ENCODE measurements around the gene RPL31.
"Not testable (repeated sequence)": the region's sequence is repeated elsewhere in the genome, so short reads cannot be mapped to it uniquely, and the experiment has no call there.

The RPL31 gene

DNA sequence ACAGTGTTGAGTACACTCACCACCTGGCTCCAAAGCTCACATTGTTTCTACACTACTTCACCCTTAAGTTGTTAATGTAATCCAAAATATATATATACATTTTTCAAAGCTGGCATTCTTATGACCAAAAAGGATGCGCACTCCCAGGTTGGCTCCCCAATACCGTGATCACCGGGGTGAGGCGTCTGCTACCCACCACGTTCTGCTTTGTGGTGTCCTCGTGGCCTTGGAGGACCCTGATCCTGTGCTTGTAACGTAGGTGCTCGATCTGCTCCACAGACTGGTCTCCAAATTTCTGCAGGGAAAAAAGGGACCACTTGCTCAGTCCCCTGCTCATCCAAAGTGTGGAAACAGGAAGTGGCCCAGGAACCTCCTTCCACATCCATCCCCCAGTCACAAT, 25.8 kb downstream of the RPL31 start:
- no peak for DNase-seq (ENCODE audit: low read depth)

DNA sequence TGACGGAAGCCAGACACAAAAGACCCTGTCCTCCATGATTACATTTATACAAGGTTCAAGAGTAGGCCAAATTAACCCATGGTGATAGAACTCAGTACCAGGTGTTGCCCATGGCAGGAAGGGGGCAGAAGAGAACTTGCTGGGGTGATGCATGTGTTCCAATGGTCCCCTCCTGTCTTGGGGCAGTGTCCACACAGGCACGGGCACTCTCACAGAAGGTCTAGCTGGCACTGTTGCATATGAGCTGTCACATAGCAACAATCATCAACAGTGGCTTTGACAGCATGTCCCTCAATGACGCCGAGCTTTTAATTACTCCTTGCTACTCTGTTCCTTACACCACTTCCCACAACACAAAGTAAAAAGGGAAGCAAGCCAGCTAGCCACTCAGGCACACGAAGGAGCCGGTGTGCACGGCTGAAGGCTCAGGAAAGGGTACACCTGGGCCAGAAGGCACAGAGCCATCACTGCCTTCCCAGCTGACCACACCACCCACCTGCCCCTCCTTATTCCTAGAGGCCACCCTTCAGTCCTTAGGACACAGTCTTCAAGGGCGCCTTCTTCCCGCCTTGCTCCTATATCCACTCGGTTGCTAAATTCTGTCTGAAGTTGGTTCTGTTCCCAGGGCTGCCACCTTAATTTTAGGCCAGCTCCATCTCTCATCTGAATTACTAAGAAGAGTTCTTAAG, 28.9 kb downstream of the RPL31 start:
- no peak for DNase-seq (ENCODE audit: low read depth)

DNA sequence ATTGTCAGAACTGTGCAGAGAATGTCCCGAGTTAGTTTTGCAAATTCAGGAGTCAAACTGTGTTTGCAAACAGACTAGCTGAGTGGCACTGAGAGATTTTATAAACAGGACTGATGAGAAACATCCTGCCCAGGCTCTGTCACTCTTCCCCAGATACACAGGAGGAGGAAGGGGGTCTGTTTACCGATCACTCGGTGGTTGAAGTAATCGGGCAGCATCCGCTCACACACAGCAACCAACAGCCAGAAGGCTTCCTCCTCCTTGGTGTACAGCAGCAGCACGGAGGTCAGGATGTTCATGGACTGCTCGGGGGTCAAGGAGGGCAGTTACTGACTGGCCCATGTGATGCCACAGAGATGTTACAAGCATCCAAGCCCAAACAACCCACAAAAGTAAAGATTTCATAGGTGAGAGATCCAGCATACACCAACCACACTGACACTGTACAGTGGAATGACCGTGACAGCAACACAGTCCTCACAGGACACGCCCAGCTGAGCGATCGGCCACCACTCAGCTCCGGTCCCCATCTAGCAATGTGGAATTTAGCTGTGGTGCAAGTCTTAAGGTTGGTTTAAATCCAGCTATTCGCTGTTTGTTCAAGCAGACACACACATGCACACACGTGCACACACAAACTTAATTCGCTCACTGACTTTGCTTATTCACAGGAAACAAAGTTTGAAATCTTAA, 30.1 kb downstream of the RPL31 start:
- DNase-seq (ENCODE audit: low read depth): no peak

DNA sequence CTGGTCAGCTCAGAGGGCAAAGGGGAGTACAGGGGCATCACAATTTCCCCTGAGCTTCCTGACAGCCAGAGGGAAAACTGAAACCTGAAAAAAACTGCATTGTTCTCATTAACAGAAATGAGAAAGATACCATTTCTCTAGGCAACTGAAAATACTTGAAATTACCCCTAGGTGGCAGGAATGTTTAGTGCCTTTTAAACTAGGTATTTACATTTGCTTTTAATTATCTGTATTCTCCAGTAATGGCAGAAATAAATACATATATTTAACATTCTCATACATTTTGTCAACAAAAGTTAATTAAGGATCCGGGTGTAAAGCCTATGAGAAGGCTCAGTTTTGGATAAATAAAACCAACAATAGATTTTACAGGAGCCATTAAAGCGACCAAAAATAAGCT, 34.5 kb downstream of the RPL31 start:
- DNase-seq (ENCODE audit: low read depth): peak; percentile 36

DNA sequence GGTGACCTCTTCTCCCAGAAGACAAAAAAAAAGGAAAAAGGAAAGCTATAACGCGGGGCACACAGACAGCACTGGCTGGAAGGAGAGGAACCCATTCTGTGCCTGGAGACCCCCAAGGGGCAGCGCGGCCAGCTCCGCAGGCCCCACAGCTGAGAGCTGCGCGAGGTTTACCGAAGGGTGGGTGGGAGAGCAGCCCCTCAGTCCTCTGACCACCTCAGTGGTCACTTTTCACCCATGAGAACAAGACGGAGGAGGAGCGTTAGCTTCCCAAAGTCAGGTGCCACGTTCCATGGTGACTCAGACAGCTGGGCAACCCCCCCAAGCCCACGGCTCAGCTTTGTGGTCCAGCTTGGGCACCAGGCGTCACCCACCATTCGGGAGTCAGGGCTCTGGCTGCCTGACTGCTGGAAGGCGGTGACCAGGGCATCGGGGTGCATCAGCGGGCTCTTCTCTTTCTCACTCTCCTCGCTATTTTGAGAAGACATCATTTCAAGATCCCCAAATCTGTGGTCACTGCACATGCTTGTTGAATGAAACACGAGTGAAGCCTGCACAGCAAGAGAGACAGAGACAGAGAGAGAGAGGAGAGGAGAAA, 35.2 kb downstream of the RPL31 start:
- no peak for DNase-seq (ENCODE audit: low read depth)

DNA sequence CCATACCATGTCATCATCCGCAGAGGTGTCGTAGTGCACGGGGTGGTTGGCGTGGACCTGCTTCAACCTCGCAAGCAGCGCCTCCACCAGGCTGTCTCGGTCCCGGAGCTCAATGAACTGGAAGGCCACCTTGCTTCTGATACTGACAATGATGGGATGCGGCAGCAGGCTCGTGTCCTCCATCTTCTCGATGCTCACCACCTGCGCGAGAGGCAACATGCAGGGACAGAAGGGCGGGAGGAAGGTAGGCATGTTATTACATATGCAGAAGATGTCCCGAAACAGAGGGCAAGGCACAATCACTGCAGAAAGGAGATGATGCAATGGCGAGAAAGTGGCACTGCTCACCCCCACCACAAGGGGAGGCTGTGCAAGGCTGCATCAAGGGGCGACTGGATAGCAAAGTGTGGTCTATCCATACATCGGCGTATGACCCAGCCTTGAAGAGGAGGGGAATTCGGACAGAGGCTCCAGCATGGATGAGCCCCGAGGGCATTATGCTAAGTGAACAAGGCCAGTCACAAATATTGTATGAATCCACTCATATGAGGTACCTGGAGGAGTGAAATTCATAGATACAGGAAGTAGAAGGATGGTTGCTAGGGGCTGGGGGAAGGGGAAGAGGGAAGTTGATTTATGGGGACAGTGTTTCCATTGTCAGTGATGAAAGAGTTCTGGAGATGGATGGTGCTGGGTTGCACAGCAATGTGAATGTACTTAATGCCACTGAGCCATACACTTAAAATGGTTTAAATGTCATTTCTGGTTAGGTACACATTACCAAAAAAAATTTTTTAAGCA, 36.6 kb downstream of the RPL31 start:
- DNase-seq (ENCODE audit: low read depth): no peak

DNA sequence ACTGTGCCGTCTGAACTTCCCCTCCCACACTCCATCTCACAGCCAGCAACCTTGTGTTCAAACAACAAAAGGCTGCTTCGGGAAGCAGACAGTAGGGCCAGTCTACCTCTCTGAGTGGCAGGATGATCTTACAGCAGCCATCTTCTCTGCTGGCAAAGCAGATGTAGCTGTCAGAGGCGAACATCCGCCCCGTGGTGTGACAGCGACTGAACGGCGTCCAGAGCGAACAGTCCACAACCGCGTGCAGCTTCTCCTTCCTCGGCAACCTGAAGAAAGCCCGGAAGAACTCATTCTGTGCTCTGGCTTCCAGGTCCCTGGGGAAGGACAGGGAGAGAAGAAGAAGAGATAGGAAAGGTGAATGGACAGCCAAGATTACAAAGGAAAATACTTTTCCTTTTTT, 38.0 kb downstream of the RPL31 start:
- no peak for DNase-seq (ENCODE audit: low read depth)

DNA sequence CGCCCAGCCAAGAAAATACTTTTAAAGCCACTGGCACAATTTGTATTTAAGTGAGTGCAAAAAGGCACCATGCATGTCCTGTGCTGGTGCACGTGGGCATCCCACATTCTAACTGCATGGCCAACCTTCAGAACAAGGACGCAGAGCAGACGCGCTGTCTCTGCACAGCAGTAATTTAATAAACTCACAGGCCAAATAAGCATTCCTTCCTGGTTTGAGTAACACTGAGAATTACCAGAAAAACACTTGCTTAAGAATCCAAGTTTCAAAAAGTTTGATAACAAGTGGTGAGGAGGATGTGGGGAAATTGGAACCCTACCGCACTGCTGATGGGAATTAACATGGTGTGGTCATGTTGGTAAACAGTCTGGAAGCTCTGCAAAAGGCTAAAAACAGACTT, 38.7 kb downstream of the RPL31 start:
- no peak for DNase-seq (ENCODE audit: low read depth)

DNA sequence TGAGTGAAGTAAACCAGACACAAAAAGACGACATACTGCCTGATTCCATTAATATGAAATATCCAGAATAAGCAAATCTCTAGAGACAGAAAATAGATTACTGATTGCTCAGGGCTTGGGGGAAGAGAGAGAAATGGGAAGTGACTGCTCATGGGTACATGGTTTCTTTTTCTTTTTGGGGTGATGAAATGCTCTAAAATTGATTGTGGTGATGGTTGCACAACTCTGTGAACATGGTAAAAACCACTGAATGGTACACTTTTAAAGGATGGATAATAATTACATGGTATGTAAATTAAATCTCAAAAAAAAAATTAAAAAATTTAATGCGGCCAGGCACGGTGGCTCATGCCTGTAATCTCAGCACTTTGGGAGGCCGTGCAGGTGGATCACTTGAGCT, 39.3 kb downstream of the RPL31 start:
- DNase-seq (ENCODE audit: low read depth): no peak

DNA sequence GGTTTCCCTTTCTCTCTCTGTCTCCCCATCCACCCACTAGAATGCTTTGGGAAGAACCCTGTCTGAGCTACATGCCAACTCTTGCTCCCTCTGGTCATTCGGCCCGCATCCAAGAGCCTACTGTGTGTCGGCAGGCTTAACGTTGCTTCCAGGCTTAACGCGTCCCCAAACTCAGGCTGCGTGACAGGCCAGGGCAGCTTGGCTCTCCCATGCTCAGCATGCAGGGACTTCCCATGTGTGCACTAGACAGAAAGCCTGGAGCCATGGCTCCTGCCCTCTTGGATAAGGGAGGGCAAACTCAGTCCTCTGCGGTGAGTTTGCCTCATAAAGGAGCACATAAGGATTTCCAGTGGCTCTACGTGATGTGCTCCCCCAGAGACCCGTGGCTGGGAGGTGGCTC, 43.2 kb downstream of the RPL31 start:
- no peak for DNase-seq (ENCODE audit: low read depth)

DNA sequence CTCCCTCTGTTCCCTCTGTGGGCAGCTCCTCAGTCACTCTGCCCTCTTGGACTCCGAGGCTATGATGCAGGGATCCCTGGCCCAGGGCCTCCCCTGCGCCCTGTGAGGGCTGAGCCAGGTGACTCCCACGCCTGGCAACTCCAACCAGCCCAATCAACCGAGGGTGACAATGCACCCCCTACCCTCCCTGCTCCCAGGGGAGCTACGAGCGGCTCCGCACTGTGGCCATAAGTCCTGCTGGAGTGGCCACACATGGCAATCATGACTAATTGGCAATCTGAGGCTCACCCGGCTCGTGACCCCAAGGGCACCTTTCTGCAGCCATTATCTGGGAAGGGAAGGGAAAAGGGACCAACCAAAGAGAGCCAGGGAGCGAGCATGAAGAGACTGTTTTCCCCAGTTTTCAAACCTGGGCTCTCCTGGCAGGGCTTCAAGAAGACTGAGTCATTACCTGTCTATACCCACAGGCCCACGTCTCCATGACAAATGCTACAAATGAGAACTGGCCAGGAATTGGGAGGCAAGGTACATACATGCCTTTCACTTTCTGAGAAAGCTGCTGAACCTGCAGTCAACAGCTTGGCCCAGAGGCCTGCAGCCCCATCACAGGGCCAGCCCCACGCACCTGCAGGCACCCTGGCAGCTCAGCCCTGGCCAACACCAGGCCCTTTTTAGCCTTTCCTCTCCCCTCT, 45.1 kb downstream of the RPL31 start:
- no peak for DNase-seq (ENCODE audit: low read depth)

DNA sequence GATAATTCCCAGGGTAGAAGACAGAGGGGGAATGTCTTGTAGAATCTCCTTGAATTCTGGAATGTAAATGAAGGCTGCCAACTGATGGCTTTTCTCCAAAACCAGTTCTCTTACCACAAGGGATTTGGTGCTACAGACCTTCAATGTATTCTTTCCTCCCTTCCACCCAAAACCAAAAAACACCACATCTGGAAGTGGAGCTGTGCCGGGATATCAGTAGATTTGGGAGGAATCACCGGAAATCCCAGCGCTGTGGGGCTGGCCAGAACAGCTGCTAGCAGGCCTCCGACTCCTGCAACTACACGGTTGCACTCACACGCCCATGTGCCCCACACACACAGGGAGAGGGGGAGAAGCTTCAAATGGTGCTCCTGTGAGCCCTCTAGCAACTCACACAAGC, 45.7 kb downstream of the RPL31 start:
- no peak for DNase-seq (ENCODE audit: low read depth)

DNA sequence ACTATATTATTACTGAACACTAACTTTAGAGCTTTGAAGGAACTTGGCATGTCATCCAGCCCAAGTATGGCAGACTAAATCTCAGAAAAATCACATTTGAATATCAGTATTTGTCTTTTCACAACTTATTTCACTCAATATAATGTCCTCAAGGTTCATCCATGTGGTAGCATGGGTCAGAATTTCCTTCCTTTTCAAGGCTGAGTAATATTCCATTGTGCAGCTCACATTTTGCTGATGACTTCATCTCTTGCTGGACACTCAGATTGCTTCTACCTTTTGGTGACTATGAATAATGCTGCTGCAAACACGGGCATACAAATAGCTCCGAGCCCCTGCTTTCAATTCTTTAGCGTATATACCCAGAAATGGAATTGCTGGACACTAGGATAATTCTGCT, 46.7 kb downstream of the RPL31 start:
- no peak for DNase-seq (ENCODE audit: low read depth)

DNA sequence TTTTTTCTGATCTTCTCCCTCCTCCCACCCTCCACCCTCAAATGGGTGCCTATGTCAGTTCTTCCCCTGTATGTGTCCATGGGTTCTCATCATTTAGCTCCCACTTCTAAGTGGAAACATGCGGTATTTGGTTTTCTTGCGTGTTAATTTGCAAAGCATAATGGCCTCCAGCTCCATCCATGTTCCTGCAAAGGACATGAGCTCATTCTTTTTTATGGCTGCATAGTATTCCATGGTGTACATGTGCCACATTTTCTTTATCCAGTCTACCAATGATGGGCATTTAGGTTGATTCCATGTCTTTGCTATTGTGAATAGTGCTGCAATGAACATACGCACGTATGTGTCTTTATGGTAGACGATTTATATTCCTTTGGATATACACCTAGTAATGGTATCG, 48.8 kb downstream of the RPL31 start:
- not testable (repeated sequence) for DNase-seq (ENCODE audit: low read depth)

DNA sequence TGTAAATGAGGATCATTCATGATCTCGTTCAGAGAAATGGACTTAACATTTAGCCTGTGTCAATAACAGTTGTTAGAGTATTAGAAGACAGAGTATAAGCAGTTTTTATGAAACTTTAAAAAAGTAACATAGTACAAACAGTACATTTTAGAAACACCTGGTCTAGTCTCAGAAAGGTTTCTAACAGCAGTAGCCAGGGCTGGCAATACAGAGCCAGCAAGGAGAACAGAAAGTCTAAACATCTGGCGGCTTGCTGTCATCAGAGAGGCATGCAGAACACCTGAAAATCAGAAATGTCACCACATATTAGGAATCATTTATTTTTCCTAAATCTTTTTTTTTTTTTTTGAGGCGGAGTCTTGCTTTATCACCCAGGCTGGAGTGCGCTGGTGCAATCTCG, 50.1 kb downstream of the RPL31 start:
- no peak for DNase-seq (ENCODE audit: low read depth)

DNA sequence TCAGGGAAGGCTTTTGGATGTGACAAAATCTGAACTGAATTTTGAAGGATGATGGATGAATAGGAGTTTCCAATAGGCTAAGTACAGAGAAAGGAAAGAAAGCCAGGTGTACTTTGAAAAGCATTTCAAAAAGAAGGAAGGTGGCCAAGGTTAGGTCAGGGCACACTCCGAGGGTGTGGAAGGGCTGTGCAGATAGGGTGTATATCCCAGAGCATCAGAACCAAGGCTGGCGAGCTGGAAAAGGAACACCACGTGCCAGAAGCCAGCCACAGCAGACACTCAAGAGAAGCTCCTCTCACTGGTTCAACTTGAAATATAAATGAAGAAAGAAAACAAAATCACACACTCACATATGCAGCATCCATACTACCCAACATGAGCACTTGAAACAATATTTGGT, 51.0 kb downstream of the RPL31 start:
- DNase-seq (ENCODE audit: low read depth): no peak
